22Rv1 (cell line): ENCODE measurements around the gene MRPL23.

Experiments used
- H3K27ac ChIP-seq: fragments of 450-650 bp; 2 replicates; pipeline ENCODE4 v1.5.1; 2017
- ZFX ChIP-seq: fragments of 450-650 bp; IDR thresholded peaks from 2 replicates; pipeline ENCODE4 v1.6.1; 2017; ENCODE audit warnings: antibody characterized with exemption, borderline replicate concordance
- TF ChIP-seq, protein P1 (sequence below): fragments of 450-650 bp; IDR thresholded peaks from 2 replicates; pipeline ENCODE4 v1.5.1; 2017; ENCODE audit warnings: mild to moderate bottlenecking

Gene MRPL23

DNA sequence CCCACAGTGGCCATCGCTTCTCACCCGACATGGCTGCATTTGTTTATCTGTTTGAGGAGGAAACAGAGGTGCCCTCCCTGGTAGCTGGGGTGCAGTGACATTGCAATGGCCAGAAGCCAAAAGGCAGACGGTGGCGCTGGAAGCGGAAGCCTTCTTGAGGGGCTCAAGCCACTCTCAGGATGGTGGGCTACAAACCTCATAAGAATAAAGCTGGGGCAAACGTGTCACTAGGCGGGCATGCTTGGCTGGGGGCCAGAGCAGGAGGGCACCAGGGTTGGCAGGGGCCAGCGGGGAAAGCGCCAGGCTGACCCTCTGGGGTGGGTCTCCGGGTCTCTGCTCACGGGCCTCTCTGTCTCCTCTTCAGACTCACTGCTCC, 15.0 kb upstream of the MRPL23 start:
- no peak overlapping the region for H3K27ac ChIP-seq
- TF ChIP-seq, protein P1, sequence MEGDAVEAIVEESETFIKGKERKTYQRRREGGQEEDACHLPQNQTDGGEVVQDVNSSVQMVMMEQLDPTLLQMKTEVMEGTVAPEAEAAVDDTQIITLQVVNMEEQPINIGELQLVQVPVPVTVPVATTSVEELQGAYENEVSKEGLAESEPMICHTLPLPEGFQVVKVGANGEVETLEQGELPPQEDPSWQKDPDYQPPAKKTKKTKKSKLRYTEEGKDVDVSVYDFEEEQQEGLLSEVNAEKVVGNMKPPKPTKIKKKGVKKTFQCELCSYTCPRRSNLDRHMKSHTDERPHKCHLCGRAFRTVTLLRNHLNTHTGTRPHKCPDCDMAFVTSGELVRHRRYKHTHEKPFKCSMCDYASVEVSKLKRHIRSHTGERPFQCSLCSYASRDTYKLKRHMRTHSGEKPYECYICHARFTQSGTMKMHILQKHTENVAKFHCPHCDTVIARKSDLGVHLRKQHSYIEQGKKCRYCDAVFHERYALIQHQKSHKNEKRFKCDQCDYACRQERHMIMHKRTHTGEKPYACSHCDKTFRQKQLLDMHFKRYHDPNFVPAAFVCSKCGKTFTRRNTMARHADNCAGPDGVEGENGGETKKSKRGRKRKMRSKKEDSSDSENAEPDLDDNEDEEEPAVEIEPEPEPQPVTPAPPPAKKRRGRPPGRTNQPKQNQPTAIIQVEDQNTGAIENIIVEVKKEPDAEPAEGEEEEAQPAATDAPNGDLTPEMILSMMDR, result no peak
- TF ChIP-seq ZFX, result no peak

DNA sequence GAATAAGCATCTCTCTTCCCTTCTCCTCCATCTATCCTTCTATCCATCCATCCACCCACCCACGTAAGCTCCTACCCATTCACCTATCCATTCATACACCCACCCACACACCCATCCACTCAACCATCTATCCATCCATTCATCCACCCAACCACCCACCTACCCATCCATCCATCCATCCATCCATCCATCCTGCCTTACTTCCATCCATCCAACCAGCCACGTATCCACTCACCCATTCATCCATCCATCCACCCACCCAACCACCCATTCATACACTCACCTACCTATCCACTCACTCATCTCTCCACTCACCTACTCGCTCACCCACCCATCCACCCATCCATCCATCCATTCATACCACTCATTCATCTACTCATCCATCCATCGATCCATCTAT, 14.5 kb upstream of the MRPL23 start:
- TF ChIP-seq, protein P1, result no peak
- TF ChIP-seq ZFX, result no peak
- H3K27ac ChIP-seq, result no peak overlapping the region

GRCh38 chr11:1933416-1934334, 13.5 kb upstream of the MRPL23 start:
- no peak overlapping the region for H3K27ac ChIP-seq
- TF ChIP-seq ZFX, result no peak
- TF ChIP-seq, protein P1, result no peak

DNA sequence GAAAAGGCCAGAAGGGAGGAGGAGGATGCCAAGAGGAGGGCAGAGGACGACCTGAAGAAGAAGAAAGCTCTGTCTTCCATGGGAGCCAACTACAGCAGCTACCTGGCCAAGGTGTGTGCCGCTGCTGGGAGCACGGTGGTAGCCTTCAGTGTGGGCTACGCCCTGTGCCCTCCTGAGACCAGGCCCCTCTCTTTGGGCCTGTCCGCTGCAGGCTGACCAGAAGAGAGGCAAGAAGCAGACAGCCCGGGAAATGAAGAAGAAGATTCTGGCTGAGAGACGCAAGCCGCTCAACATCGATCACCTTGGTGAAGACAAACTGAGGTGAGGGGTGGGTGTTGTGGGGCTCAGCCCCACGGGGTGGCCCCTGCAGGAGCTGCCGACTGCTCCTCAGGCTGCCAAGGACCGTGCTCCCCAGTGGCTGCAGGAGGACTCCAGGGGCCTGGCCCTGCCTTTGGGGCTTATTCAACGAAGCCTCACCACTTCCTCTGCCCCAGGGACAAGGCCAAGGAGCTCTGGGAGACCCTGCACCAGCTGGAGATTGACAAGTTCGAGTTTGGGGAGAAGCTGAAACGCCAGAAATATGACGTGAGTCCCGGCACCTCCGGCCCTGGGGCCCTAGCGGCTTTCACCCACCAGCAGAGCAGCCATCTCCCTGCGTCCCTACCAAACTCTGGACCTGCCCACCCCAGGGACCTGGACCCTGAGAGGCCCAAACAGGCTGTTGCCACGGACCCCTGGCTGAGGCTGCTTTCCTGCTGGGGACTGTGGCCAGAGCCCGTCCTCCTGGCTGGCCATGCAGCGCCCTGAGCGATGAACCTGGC, 12.6 kb upstream of the MRPL23 start:
- TF ChIP-seq, protein P1, result no peak
- TF ChIP-seq ZFX, result no peak
- H3K27ac ChIP-seq, result no peak overlapping the region

DNA sequence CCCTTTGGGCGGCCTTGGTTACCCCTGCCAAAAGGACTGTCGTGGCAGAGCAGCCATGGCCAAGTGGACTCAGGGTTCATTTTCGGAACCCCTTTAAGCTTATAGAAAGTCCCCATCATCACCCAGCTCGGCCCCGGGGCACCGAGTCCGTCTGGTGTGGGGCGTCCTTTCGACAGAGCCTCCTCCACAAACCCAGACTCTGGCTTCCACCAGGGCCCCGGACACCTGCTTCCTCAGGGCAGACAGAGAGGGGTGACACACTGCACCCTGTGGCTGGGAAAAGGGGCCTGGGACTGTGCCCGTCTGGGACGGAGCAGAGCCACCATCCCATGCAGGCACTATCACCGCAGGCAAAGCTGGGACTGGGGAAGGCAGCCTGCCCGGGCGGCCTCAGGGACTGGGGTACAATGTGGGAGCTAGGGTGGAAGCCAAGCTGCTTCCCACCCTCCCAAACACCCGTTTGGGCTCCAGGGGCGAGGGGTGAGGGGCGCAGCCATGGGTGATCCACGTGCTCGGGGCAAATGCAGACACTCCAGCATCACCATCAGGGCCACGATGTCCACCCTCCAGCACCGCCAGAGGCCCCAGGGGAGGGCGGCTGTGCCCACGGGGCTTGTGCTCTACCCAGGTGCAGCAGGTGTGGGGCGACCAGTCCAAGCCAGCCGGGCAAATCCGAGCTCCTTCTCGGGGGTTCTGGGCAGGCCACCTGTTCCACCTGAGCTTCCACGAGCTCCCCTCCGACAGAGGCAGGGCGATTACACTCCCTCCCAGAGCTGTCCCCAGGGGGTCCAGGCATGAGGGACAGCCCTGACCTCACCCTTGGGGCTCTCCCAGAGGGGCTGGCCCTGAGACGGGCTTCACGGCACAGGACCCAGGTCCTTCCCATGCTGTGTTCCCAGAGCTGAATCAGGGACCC, 11.7 kb upstream of the MRPL23 start:
- TF ChIP-seq, protein P1, result no peak
- no peak for TF ChIP-seq ZFX
- no peak overlapping the region for H3K27ac ChIP-seq

DNA sequence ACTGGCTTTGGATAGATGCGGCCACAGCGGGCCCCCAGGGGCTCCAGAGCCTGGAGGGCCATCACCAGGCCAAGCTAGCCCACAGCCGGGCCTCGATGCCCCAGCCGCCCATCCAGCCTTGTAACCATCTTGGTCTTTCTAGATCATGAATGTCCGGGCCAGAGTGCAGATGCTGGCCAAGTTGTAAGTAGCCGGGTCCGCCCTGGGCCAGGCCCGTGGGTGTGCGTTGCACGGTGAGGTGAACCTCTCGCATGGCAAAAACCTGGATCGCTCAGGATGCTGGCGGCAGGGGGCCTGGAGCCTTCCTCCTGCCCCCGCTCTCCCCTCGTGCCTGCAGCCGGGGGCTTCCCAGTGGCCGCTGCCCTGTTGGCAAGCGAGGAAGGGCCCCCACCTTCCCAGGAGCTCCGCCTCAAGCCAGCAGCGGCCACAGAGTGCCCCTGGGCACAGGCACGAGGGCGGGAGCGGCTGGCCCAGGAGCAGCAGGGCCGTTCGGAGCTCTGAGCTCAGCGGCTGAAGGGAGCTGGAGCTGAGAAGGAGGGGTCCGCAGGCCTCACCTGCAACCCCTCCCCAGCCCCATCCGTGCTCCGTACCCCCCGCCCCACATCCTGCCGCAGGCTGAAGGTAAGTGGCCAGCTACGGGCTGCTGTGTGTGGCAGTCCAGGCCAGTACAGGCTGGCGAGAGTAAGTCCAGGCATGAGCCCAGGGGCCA, 10.9 kb upstream of the MRPL23 start:
- no peak overlapping the region for H3K27ac ChIP-seq
- TF ChIP-seq, protein P1, result no peak
- TF ChIP-seq ZFX, result no peak
